Mucosa of descending colon (tissue), 3 donors: ENCODE data around the gene EPHA3. TPM values are rescaled to one million over a fixed set of nuclear protein-coding genes. Genes with fewer than 3 reads are reported as not detected.

Source experiments
- ATAC-seq: fragments of 200-7000 bp; cut with Tn5 transposase; one replicate; pipeline ENCODE4 v1.9.1; 2020; ENCODE audit warnings: mild to moderate bottlenecking, moderate library complexity
- DNase-seq, 3 donors: peaks; one replicate each; pipeline ENCODE4 v3.0.0-alpha.2; 2020
- H3K36me3 ChIP-seq: fragments of 200-600 bp; one replicate; pipeline ENCODE4 v1.8.0; 2021; ENCODE audit warnings: low read depth, mild to moderate bottlenecking
- H3K4me1 ChIP-seq: fragments of 200-600 bp; one replicate; pipeline ENCODE4 v1.8.0; 2021; ENCODE audit warnings: low read depth, mild to moderate bottlenecking
- H3K4me3 ChIP-seq: fragments of 200-600 bp; one replicate; pipeline ENCODE4 v1.8.0; 2021; ENCODE audit warnings: mild to moderate bottlenecking
- H3K9me3 ChIP-seq: fragments of 200-600 bp; one replicate; pipeline ENCODE4 v1.8.0; 2021; ENCODE audit warnings: mild to moderate bottlenecking
- intact Hi-C, 2 donors: fragments of 100-400 bp; cut with DNase I in 1 of 2; cut with micrococcal nuclease in 1 of 2; formaldehyde crosslinking; loops; one replicate each; pipeline versions ENCODE4 v1.11.0 to v1.11.1; 2022; cut with DNase I, micrococcal nuclease
- total RNA-seq, 3 donors: library from RNA; stranded (reverse); fragmentation: NEBNext Ultra II Directional in 2 of 3; extraction: Animal tissue kit (Norgen Biotek cat#: 25700) in 2 of 3; gene quantifications; one replicate each; pipeline versions ENCODE4 v1.2.1 to v1.2.4, GENCODE V29; 2021 to 2023
- TF ChIP-seq, protein P1 (sequence below): fragments of 200-600 bp; IDR thresholded peaks from one replicate; pipeline ENCODE4 v1.8.0; 2022; ENCODE audit warnings: antibody characterized with exemption, mild to moderate bottlenecking
- donor health status: DM: no; HTN: no; CAD: no; lungs with moderate emphysema.
- donor health status: DM: no; HTN: no; CAD: no.
- donor health status: DM: no; HTN: yes; CAD: no.

Gene EPHA3
- total RNA-seq, 3 donors from 2014 or later = 1.0 to 6.6 (median 2.0) TPM

- Histone ChIP-seq H3K9me3 (no peaks in the 10 kb centered on the region), H3K36me3 (no peaks in the 10 kb centered on the region), H3K4me1 (no peaks in the 10 kb centered on the region), H3K4me3 (no peak overlapping the region)
- TF ChIP-seq, protein P1, sequence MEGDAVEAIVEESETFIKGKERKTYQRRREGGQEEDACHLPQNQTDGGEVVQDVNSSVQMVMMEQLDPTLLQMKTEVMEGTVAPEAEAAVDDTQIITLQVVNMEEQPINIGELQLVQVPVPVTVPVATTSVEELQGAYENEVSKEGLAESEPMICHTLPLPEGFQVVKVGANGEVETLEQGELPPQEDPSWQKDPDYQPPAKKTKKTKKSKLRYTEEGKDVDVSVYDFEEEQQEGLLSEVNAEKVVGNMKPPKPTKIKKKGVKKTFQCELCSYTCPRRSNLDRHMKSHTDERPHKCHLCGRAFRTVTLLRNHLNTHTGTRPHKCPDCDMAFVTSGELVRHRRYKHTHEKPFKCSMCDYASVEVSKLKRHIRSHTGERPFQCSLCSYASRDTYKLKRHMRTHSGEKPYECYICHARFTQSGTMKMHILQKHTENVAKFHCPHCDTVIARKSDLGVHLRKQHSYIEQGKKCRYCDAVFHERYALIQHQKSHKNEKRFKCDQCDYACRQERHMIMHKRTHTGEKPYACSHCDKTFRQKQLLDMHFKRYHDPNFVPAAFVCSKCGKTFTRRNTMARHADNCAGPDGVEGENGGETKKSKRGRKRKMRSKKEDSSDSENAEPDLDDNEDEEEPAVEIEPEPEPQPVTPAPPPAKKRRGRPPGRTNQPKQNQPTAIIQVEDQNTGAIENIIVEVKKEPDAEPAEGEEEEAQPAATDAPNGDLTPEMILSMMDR = no peak
- intact Hi-C loops = no loop called here
- DNase-seq = no peak
- ATAC-seq = no peak
Measured at GRCh38 chr3:89414270-89414669, 306.8 kb downstream of the EPHA3 start.

- Histone ChIP-seq H3K36me3 (no peaks in the 10 kb centered on the region), H3K4me3 (no peak overlapping the region), H3K9me3 (no peaks in the 10 kb centered on the region), H3K4me1 (no peaks in the 10 kb centered on the region)
- DNase-seq (no peak), ATAC-seq (no peak)
- TF ChIP-seq, protein P1 = no peak
- intact Hi-C loops = no loop called here
Measured at GRCh38 chr3:89419647-89420241, 312.3 kb downstream of the EPHA3 start.

DNA sequence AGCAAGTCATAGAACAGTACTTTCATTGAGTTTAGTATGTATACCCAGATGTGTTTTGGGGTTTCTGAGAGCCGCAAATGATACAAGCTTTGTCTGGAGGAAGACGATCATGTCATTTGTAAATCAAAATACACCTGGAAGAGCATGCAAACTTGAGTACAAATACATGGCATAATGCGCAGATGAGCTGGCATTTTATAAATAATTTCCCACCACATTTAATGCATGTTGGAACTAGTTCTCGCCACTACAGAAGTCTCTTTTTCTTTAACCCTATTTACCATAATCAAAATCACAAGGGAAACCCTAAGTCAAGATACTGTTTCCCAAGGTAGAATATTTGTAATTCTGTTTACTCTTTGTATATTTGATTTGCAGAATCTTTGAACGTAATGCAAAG is 318.6 kb downstream of the EPHA3 start:
- DNase-seq (no peak), ATAC-seq (no peak)
- H3K4me1 ChIP-seq = no peaks in the 10 kb centered on the region
- intact Hi-C loops = no loop called here
- TF ChIP-seq, protein P1 = no peak
- H3K36me3 ChIP-seq = no peaks in the 10 kb centered on the region
- no peaks in the 10 kb centered on the region for H3K9me3 ChIP-seq
- H3K4me3 ChIP-seq = no peak overlapping the region

DNA sequence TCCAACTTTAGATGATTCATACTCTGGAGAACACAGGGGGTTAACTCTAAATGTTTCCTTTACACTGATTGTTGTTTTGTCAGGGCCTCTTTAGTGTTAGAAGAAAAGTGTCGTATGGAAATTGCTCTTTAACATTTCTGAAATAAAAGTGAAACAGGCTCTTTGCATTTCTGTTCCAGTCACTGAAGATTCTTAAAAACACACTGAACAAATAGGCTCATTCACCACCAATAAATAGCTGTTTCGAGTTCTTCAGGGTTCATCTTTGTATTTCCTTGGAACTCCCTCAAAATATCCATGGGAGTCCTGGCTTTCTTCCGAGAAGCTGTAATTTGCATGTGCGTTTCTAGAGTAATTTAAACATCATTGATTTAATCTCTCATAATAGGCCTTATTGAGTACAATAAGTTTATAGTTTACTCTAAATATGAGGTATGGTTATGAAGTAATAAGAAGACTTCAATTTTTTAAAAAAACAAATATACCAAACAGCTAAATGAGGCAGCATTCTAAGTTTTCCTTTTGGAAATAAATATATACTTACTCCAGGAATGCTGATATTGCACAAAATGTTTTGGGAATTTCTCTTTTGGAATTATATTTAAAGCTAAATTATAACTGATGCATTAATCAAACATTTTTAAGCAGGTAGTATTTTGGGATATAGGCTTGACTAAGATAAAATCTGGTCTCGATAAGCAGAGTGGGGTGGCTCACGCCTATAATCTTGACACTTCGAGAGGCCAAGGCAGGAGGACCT is 327.4 kb downstream of the EPHA3 start:
- Histone ChIP-seq H3K9me3 (no peaks in the 10 kb centered on the region), H3K36me3 (no peaks in the 10 kb centered on the region), H3K4me3 (no peak overlapping the region), H3K4me1 (no peaks in the 10 kb centered on the region)
- TF ChIP-seq, protein P1 = no peak
- intact Hi-C loops = no loop called here
- DNase-seq (no peak), ATAC-seq (no peak)

GRCh38 chr3:89436846-89437245 is 329.4 kb downstream of the EPHA3 start:
- Histone ChIP-seq H3K9me3 (no peaks in the 10 kb centered on the region), H3K36me3 (no peaks in the 10 kb centered on the region), H3K4me1 (no peaks in the 10 kb centered on the region), H3K4me3 (no peak overlapping the region)
- ATAC-seq (no peak), DNase-seq (no peak)
- TF ChIP-seq, protein P1 = no peak
- intact Hi-C loops = no loop called here
